CD14-positive monocyte (primary cell): Measurements from ENCODE around the gene AREG. TPM values are rescaled to one million over a fixed set of nuclear protein-coding genes. Genes with fewer than 3 reads are reported as not detected.
"Not testable (repeated sequence)": the region's sequence is repeated elsewhere in the genome, so short reads cannot be mapped to it uniquely, and the experiment has no call there.

Source experiments
- DNase-seq, 3 donors: peaks; one replicate each; pipeline ENCODE4 v3.0.0-alpha.2; 2011 to 2022
- H2AFZ ChIP-seq: 2 replicates; pipeline ENCODE4 v1.6.0; 2012; ENCODE audit warnings: mild to moderate bottlenecking, low read depth, low read length, inconsistent platforms; ENCODE audit not compliant: insufficient read depth, poor library complexity, severe bottlenecking
- H3K27ac ChIP-seq, 2 donors: 1 replicate in 1 of 2; 2 replicates in 1 of 2; pipeline ENCODE4 v1.5.1; 2012 to 2013; ENCODE audit warnings: low read length in 2 of 2, control low read depth in 1 of 2, inconsistent platforms in 1 of 2, low read depth in 1 of 2, mild to moderate bottlenecking in 1 of 2
- H3K27me3 ChIP-seq, 2 donors: one replicate each; pipeline versions ENCODE4 v1.6.0 to v1.6.1; 2011 to 2013; ENCODE audit warnings: low read length in 2 of 2; ENCODE audit not compliant: control insufficient read depth in 2 of 2, insufficient read depth in 2 of 2
- H3K36me3 ChIP-seq, 2 donors: replicated peaks in 1 of 2; 1 replicate in 1 of 2; 2 replicates in 1 of 2; pipeline versions ENCODE4 v1.5.1 to v1.6.1; 2012 to 2013; ENCODE audit warnings: low read length in 2 of 2, control low read depth in 1 of 2, inconsistent platforms in 1 of 2, mild to moderate bottlenecking in 1 of 2; ENCODE audit not compliant: insufficient read depth in 2 of 2, control insufficient read depth in 1 of 2
- H3K4me1 ChIP-seq, 2 donors: 1 replicate in 1 of 2; 2 replicates in 1 of 2; pipeline versions ENCODE4 v1.5.1 to v1.6.1; 2012 to 2013; ENCODE audit warnings: low read length in 2 of 2, control low read depth in 1 of 2, inconsistent platforms in 1 of 2, mild to moderate bottlenecking in 1 of 2, moderate library complexity in 1 of 2; ENCODE audit not compliant: insufficient read depth in 2 of 2, control insufficient read depth in 1 of 2
- H3K4me2 ChIP-seq: replicated peaks from 2 replicates; pipeline ENCODE3; 2012; ENCODE audit warnings: low read length, moderate library complexity, mild to moderate bottlenecking; ENCODE audit not compliant: poor library complexity, severe bottlenecking; ENCODE audit errors: extremely low read depth
- H3K4me3 ChIP-seq, 3 experiments: fragments of 200-600 bp in 1 of 3; sonication (generic) in 1 of 3; replicated peaks in 1 of 3; 1 replicate in 2 of 3; 2 replicates in 1 of 3; pipeline ENCODE4 v1.5.1; 2011 to 2013; ENCODE audit warnings: low read length in 3 of 3, mild to moderate bottlenecking in 3 of 3, control low read depth in 2 of 3, low read depth in 2 of 3, inconsistent platforms in 1 of 3, moderate library complexity in 1 of 3
- H3K79me2 ChIP-seq: 2 replicates; pipeline ENCODE4 v1.6.0; 2012; ENCODE audit warnings: mild to moderate bottlenecking, control low read depth, inconsistent platforms, low read length, moderate library complexity; ENCODE audit not compliant: insufficient read depth
- H3K9ac ChIP-seq: 2 replicates; pipeline ENCODE4 v1.6.0; 2017; ENCODE audit warnings: low read length, mild to moderate bottlenecking; ENCODE audit not compliant: insufficient read depth, poor library complexity, severe bottlenecking
- H3K9me3 ChIP-seq, 2 donors: replicated peaks in 1 of 2; 1 replicate in 1 of 2; 2 replicates in 1 of 2; pipeline versions ENCODE4 v1.5.1 to v1.6.1; 2012 to 2013; ENCODE audit warnings: low read length in 2 of 2, control low read depth in 1 of 2; ENCODE audit not compliant: control insufficient read depth in 1 of 2, insufficient read depth in 1 of 2
- H4K20me1 ChIP-seq: 2 replicates; pipeline ENCODE4 v1.6.0; 2012; ENCODE audit warnings: mild to moderate bottlenecking, low read length, control low read depth, moderate library complexity; ENCODE audit not compliant: insufficient read depth
- H3K27ac Mint-ChIP-seq, 7 donors: one replicate each; pipeline ENCODE4 v1.8.0; 2020; ENCODE audit warnings: mild to moderate bottlenecking in 7 of 7, mixed read lengths in 7 of 7, moderate library complexity in 6 of 7, inconsistent platforms in 2 of 7
- H3K27me3 Mint-ChIP-seq, 3 donors: one replicate each; pipeline ENCODE4 v1.8.0; 2021 to 2022; ENCODE audit warnings: low read depth in 3 of 3, mild to moderate bottlenecking in 3 of 3, mixed read lengths in 3 of 3, moderate library complexity in 3 of 3, inconsistent platforms in 1 of 3
- H3K36me3 Mint-ChIP-seq, 2 donors: one replicate each; pipeline ENCODE4 v1.8.0; 2020; ENCODE audit warnings: mixed read lengths in 2 of 2, inconsistent platforms in 1 of 2, mild to moderate bottlenecking in 1 of 2
- H3K4me1 Mint-ChIP-seq: one replicate; pipeline ENCODE4 v1.8.0; 2020; ENCODE audit warnings: mild to moderate bottlenecking, mixed read lengths
- H3K4me3 Mint-ChIP-seq, 2 donors: one replicate each; pipeline ENCODE4 v1.8.0; 2020; ENCODE audit warnings: mild to moderate bottlenecking in 2 of 2, mixed read lengths in 2 of 2, moderate library complexity in 1 of 2
- H3K9me3 Mint-ChIP-seq, 7 donors: one replicate each; pipeline ENCODE4 v1.8.0; 2020 to 2022; ENCODE audit warnings: mixed read lengths in 7 of 7, mild to moderate bottlenecking in 6 of 7, moderate library complexity in 6 of 7, inconsistent platforms in 2 of 7
- WGBS: methylation state at CpG from one replicate; pipeline ENCODE4 v1.1.5; 2013; ENCODE audit warnings: missing lambda C conversion rate; ENCODE audit not compliant: insufficient coverage; 5-methylcytosine and 5-hydroxymethylcytosine counted together
- intact Hi-C, 2 donors: fragments of 100-400 bp; cut with micrococcal nuclease; formaldehyde crosslinking; loops; one replicate each; pipeline versions ENCODE4 v1.15.0 to v1.15.1; 2023
- polyA plus RNA-seq, 3 donors: library from polyadenylated mRNA; depleted of rRNA in 1 of 3; unstranded in 2 of 3; stranded (reverse) in 1 of 3; fragments of 300-500 nt in 2 of 3; fragments of >200 nt in 1 of 3; fragmentation: Illumina TruSeq in 2 of 3; gene quantifications; 1 replicate in 2 of 3; 2 replicates in 1 of 3; pipeline ENCODE4 v1.2.3, GENCODE V29; 2012 to 2021
- TF ChIP-seq, protein P1 (sequence below): fragments of 200-600 bp; IDR thresholded peaks from one replicate; pipeline ENCODE4 v1.8.0; 2022; ENCODE audit warnings: antibody characterized with exemption, mild to moderate bottlenecking

Gene AREG
- polyA plus RNA-seq, 3 donors, result 4.2 to 9.2 (median 9.1) TPM

- Histone ChIP-seq H3K9me3 (no peaks in the 10 kb centered on the region), H3K4me1 (peaks cover 3 to 6% of the 10 kb centered on the region in 2 donors), H3K79me2 (no peaks in the 10 kb centered on the region), H2AFZ (peak overlapping the region; percentile 80), H3K9ac (peak overlapping the region; percentile 83), H3K4me2 (peak overlapping the region; percentile 62), H3K4me3 (peak overlapping the region; percentile 78 to 97 (median 89)), H4K20me1 (no peaks in the 10 kb centered on the region), H3K27me3 (no peaks in the 10 kb centered on the region), H3K36me3 (no peaks in the 10 kb centered on the region), H3K27ac (peak overlapping the region; percentile 72 to 97)
- peak; percentile 20 to 54 (median 51) for DNase-seq
- WGBS, result no CpG with 5 or more reads among the region's 6 CpGs
- peaks cover 0 to 2% (median under 1%) of the 10 kb centered on the region in 3 donors for H3K27me3 Mint-ChIP-seq
- peaks cover 0 to 3% (median 0%) of the 10 kb centered on the region in 7 donors for H3K9me3 Mint-ChIP-seq
- no peaks in the 10 kb centered on the region for H3K36me3 Mint-ChIP-seq
- TF ChIP-seq, protein P1, sequence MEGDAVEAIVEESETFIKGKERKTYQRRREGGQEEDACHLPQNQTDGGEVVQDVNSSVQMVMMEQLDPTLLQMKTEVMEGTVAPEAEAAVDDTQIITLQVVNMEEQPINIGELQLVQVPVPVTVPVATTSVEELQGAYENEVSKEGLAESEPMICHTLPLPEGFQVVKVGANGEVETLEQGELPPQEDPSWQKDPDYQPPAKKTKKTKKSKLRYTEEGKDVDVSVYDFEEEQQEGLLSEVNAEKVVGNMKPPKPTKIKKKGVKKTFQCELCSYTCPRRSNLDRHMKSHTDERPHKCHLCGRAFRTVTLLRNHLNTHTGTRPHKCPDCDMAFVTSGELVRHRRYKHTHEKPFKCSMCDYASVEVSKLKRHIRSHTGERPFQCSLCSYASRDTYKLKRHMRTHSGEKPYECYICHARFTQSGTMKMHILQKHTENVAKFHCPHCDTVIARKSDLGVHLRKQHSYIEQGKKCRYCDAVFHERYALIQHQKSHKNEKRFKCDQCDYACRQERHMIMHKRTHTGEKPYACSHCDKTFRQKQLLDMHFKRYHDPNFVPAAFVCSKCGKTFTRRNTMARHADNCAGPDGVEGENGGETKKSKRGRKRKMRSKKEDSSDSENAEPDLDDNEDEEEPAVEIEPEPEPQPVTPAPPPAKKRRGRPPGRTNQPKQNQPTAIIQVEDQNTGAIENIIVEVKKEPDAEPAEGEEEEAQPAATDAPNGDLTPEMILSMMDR, result no peak
- H3K27ac Mint-ChIP-seq, result peak overlapping the region; percentile 95 to 99 (median 98)
- H3K4me3 Mint-ChIP-seq, result peak overlapping the region; percentile 99 to 100
- intact Hi-C loops, result loop anchor here in 1 of 2 donors (5.0 to 10.0 kb wide), 2 partner anchors 47 to 274 kb away; partner anchors contain the start of gene AREG
- peaks cover 7% of the 10 kb centered on the region for H3K4me1 Mint-ChIP-seq
Observed at GRCh38 chr4:74397748-74398426, 47.0 kb upstream of the AREG start.

DNA sequence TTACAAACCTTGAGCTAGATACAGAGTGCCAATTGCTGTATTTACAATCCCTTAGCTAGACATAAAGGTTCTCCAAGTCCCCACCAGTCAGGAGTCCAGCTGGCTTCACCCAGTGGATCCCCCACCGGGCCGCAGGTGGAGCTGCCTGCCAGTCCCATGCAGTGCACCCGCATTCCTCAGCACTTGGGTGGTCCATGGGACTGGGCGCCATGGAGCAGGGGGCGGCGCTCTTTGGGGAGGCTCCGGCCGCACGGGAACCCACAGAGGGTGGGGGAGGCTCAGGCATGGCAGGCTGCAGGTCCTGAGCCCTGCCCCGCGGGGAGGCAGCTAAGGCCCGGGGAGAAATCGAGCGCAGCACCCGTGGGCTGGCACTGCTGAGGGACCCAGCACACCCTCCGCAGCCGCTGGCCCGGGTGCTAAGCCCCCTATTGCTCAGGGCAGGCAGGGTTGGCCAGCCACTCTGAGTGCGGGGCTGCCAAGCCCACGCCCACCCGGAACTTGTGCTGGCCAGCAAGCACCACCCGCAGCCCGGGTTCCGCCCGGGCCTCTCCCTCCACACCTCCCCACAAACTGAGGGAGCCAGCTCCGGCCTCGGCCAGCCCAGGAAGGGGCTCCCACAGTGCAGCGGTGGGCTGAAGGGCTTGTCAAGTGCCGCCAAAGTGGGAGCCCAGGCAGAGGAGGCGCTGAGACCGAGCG is 45.9 kb upstream of the AREG start:
- DNase-seq, result not testable (repeated sequence)

More for the DNA sequence above, 45.9 kb upstream of the AREG start:
- Histone ChIP-seq H3K27ac (peak overlapping the region in 1 of 2 donors; percentile 97), H2AFZ (peak overlapping the region; percentile 80), H3K4me3 (peak overlapping the region in 1 of 3 experiments; percentile 89)
- not testable (repeated sequence) for H3K27me3 ChIP-seq, H3K4me2 ChIP-seq, H3K79me2 ChIP-seq, H3K9me3 ChIP-seq, H3K9ac ChIP-seq, H3K36me3 Mint-ChIP-seq, H3K36me3 ChIP-seq, H4K20me1 ChIP-seq, H3K4me1 ChIP-seq, H3K4me1 Mint-ChIP-seq, H3K27me3 Mint-ChIP-seq, H3K9me3 Mint-ChIP-seq
- 97% methylated on average over 26 of the region's 32 CpGs for WGBS
- Mint-ChIP-seq H3K27ac (peak overlapping the region in 2 of 7 donors; percentile 98 to 99), H3K4me3 (peak overlapping the region; percentile 99 to 100)
- intact Hi-C loops, result loop anchor here in 1 of 2 donors (5.0 to 10.0 kb wide), 2 partner anchors 46 to 273 kb away; partner anchors contain the start of gene AREG
